ENCODE data around the gene RNF224.
"Not testable (repeated sequence)": the region's sequence is repeated elsewhere in the genome, so short reads cannot be mapped to it uniquely, and the experiment has no call there.

The RNF224 gene

GRCh38 chr9:137256362-137256761 lies 29.1 kb downstream of the RNF224 start:
- Histone ChIP-seq H2AFZ (no peak overlapping the region), H3K36me3 (ENCODE audit: control insufficient read depth, insufficient read depth, low read length) (no peaks in the 10 kb centered on the region), H3K4me3 (ENCODE audit: low read depth, low read length) (peak overlapping the region; percentile 88), H3K4me2 (ENCODE audit: low read length) (peak overlapping the region; percentile 55), H3K27me3 (ENCODE audit: control insufficient read depth, insufficient read depth, low read length) (no peaks in the 10 kb centered on the region), H3K9me3 (ENCODE audit: control insufficient read depth, low read length) (no peaks in the 10 kb centered on the region), H3K79me2 (no peaks in the 10 kb centered on the region), H3K27ac (no peak overlapping the region), H3K4me1 (peaks cover 3% of the 10 kb centered on the region), H3K9ac (no peak overlapping the region)
- TF ChIP-seq, protein P1, sequence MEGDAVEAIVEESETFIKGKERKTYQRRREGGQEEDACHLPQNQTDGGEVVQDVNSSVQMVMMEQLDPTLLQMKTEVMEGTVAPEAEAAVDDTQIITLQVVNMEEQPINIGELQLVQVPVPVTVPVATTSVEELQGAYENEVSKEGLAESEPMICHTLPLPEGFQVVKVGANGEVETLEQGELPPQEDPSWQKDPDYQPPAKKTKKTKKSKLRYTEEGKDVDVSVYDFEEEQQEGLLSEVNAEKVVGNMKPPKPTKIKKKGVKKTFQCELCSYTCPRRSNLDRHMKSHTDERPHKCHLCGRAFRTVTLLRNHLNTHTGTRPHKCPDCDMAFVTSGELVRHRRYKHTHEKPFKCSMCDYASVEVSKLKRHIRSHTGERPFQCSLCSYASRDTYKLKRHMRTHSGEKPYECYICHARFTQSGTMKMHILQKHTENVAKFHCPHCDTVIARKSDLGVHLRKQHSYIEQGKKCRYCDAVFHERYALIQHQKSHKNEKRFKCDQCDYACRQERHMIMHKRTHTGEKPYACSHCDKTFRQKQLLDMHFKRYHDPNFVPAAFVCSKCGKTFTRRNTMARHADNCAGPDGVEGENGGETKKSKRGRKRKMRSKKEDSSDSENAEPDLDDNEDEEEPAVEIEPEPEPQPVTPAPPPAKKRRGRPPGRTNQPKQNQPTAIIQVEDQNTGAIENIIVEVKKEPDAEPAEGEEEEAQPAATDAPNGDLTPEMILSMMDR (IDR thresholded peaks at IDR 0.05): no peak

DNA sequence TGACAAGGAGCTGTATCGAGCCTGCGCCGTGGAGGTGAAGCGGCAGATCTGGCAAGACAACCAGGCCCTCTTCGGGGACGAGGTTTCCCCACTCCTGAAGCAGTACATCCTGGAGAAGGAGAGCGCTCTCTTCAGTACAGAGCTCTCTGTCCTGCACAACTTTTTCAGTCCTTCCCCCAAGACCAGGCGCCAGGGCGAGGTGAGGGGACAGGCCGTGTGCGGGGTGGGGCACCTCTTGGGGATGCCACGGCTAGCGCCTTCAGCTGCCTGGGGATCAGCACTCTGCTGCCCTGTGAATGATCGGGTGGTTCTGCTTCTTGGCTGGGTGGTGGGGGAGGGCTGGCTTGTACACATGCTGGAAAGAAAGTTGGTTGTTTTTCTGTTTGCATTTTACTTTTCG lies 29.6 kb downstream of the RNF224 start:
- no peak overlapping the region for H3K4me2 ChIP-seq (ENCODE audit: low read length)
- no peak overlapping the region for H2AFZ ChIP-seq
- H3K36me3 ChIP-seq (ENCODE audit: control insufficient read depth, insufficient read depth, low read length): no peaks in the 10 kb centered on the region
- no peak overlapping the region for H3K4me3 ChIP-seq (ENCODE audit: low read depth, low read length)
- H3K27me3 ChIP-seq (ENCODE audit: control insufficient read depth, insufficient read depth, low read length): no peaks in the 10 kb centered on the region
- no peaks in the 10 kb centered on the region for H3K79me2 ChIP-seq
- TF ChIP-seq, protein P1 (IDR thresholded peaks at IDR 0.05): no peak
- no peak overlapping the region for H3K27ac ChIP-seq
- peaks cover 3% of the 10 kb centered on the region for H3K4me1 ChIP-seq
- no peaks in the 10 kb centered on the region for H3K9me3 ChIP-seq (ENCODE audit: control insufficient read depth, low read length)
- H3K9ac ChIP-seq: no peak overlapping the region

GRCh38 chr9:137262173-137262908 lies 35.0 kb downstream of the RNF224 start:
- not testable (repeated sequence) for H3K36me3 ChIP-seq (ENCODE audit: control insufficient read depth, insufficient read depth, low read length); H3K9me3 ChIP-seq (ENCODE audit: control insufficient read depth, low read length); H3K4me2 ChIP-seq (ENCODE audit: low read length); H3K27ac ChIP-seq; H3K27me3 ChIP-seq (ENCODE audit: control insufficient read depth, insufficient read depth, low read length); H3K4me3 ChIP-seq (ENCODE audit: low read depth, low read length); H2AFZ ChIP-seq; H3K79me2 ChIP-seq; H3K4me1 ChIP-seq; H3K9ac ChIP-seq
- TF ChIP-seq, protein P1 (IDR thresholded peaks at IDR 0.05): peak; percentile 31

DNA sequence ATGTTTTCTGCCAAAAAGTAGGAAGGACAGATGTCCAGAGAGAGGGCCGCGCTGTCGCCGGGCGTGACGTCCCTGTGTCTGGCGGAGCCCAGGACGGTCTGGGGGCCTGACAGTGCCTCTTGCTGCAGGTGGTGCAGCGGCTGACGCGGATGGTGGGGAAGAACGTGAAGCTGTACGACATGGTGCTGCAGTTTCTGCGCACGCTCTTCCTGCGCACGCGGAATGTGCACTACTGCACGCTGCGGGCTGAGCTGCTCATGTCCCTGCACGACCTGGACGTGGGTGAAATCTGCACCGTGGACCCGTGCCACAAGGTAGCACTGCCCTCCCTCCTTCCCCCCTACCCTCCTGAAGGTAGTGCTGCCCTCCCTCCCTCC lies 35.6 kb downstream of the RNF224 start:
- no peaks in the 10 kb centered on the region for H3K36me3 ChIP-seq (ENCODE audit: control insufficient read depth, insufficient read depth, low read length)
- H3K4me2 ChIP-seq (ENCODE audit: low read length): no peak overlapping the region
- H2AFZ ChIP-seq: no peak overlapping the region
- no peaks in the 10 kb centered on the region for H3K9me3 ChIP-seq (ENCODE audit: control insufficient read depth, low read length)
- no peaks in the 10 kb centered on the region for H3K27me3 ChIP-seq (ENCODE audit: control insufficient read depth, insufficient read depth, low read length)
- H3K9ac ChIP-seq: no peak overlapping the region
- H3K79me2 ChIP-seq: no peaks in the 10 kb centered on the region
- H3K4me3 ChIP-seq (ENCODE audit: low read depth, low read length): no peak overlapping the region
- H3K4me1 ChIP-seq: no peaks in the 10 kb centered on the region
- H3K27ac ChIP-seq: no peak overlapping the region
- TF ChIP-seq, protein P1 (IDR thresholded peaks at IDR 0.05): no peak

DNA sequence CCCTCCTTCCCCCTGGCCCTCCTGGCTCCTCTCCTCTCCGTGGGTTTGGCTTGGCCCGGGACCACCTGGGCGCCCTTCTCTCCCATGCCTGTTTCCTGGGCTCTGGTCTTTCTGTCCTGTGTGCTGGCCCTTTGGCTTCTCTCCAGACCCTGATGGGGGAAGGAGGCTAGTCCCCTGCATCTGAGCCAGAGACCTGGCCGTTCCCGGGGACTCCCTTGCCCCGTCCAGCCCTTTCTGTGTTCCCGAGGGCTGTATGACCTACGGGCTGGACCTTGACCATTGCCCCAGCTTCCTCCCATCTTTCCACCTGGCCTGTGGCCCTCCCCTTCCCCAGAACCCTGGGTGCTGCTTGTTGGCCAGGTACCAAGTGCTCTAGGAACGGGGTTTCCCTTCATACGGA lies 36.2 kb downstream of the RNF224 start:
- Histone ChIP-seq H3K4me1 (peaks cover under 1% of the 10 kb centered on the region), H3K36me3 (ENCODE audit: control insufficient read depth, insufficient read depth, low read length) (no peaks in the 10 kb centered on the region), H2AFZ (no peak overlapping the region), H3K27me3 (ENCODE audit: control insufficient read depth, insufficient read depth, low read length) (no peaks in the 10 kb centered on the region), H3K4me3 (ENCODE audit: low read depth, low read length) (no peak overlapping the region), H3K4me2 (ENCODE audit: low read length) (no peak overlapping the region), H3K79me2 (no peaks in the 10 kb centered on the region), H3K9me3 (ENCODE audit: control insufficient read depth, low read length) (no peaks in the 10 kb centered on the region), H3K9ac (no peak overlapping the region), H3K27ac (no peak overlapping the region)
- TF ChIP-seq, protein P1 (IDR thresholded peaks at IDR 0.05): no peak
